ENCODE data around the gene GALNTL6. TPM values are rescaled to one million over a fixed set of nuclear protein-coding genes. Genes with fewer than 3 reads are reported as not detected.

GALNTL6 gene
- total RNA-seq, 6 donors from 2014 or later = 0.26 to 18.9 TPM; not detected in 4

DNA sequence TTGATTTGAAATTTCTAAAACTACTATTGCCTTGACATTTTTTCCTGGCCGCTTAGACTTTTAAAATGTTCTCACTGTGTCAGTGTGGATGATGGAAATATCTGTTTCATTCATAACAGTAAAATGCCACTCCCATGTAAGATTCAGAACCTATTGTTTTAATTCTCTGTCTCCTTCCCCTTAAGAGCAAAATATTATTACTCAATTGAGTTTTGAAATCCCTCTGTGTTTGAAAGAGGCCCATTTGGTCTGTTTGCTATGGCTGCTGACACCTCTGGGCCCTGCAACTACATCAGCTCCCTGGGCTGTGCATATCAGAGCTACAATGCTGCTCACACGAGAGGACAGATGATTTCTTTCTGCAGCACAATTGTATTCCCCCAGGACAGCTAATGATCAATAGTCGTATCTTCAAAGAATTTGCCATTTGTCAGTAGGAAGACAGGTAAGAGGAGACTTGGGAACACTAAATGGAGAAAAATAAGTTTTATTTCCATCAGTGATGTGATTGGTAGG is 967.4 kb downstream of the GALNTL6 start:
- Histone ChIP-seq H3K9me3 (no peaks in the 10 kb centered on the region), H3K27me3 (no peaks in the 10 kb centered on the region), H3K27ac (no peak overlapping the region), H3K36me3 (no peaks in the 10 kb centered on the region), H3K4me1 (no peaks in the 10 kb centered on the region), H3K4me3 (no peak overlapping the region)
- WGBS, 2 donors = 42 to 52% methylated on average over 3 of the region's 3 CpGs
- DNase-seq (no peak), ATAC-seq (ENCODE audit: low FRiP score in 2 of 2) (no peak)
- TF ChIP-seq EP300 (IDR thresholded peaks at IDR 0.05) = no peak
- no peak for TF ChIP-seq POLR2AphosphoS5 (IDR thresholded peaks at IDR 0.05)
- no peak for TF ChIP-seq CTCF (IDR thresholded peaks at IDR 0.05)

GRCh38 chr4:172785613-172786012 is 972.4 kb downstream of the GALNTL6 start:
- no peak overlapping the region for H3K4me3 ChIP-seq
- WGBS, 2 donors = 70 to 71% methylated on average over 1 of the region's 1 CpG
- no peaks in the 10 kb centered on the region for H3K27me3 ChIP-seq
- no peaks in the 10 kb centered on the region for H3K9me3 ChIP-seq
- no peak overlapping the region for H3K27ac ChIP-seq
- peaks cover 0 to 3% (median 0%) of the 10 kb centered on the region in 4 donors for H3K4me1 ChIP-seq
- ATAC-seq (ENCODE audit: low FRiP score in 2 of 2) (no peak), DNase-seq (no peak)
- H3K36me3 ChIP-seq = no peaks in the 10 kb centered on the region
- TF ChIP-seq CTCF (IDR thresholded peaks at IDR 0.05) = no peak
- no peak for TF ChIP-seq EP300 (IDR thresholded peaks at IDR 0.05)
- no peak for TF ChIP-seq POLR2A (IDR thresholded peaks at IDR 0.05)
- no peak for TF ChIP-seq POLR2AphosphoS5 (IDR thresholded peaks at IDR 0.05)

DNA sequence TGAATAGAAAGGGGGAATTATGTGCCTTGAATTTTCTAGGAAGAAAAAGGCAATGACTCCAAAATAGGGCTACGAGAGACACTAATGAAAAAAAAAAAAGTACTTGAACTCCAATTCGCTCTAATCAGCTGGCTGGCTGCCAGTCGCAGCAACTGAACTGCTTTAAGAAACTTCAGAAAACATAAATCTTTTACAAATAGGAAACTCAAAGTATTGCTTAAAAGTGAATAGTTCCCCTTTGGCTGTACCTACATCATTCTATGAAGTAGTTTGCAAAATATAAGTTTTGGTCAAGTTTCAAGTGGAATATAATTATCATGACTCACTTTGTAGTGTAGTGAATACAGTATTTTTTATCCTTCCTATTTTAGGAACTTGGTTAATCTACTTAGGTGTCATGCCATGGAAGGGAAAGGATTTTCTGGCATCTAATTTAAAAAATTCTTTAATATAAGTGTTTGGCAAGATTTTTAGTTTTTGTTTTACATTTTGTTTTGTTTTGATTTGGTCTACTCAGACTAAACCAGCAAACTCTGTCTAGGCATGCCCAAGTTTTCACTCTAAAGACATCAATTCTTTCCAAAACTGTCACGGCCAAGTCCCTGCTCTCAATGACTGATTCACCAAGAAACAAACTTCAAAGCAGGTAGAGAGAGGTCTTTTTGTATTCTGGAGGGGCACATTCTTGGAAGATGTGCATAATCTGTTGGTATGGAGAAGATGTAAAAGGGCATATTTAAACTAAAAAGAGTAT is 973.0 kb downstream of the GALNTL6 start:
- H3K4me1 ChIP-seq = peaks cover 0 to 3% (median 0%) of the 10 kb centered on the region in 4 donors
- peak in 1 of 2 donors; percentile 29 for ATAC-seq (ENCODE audit: low FRiP score in 2 of 2)
- no peak for TF ChIP-seq POLR2AphosphoS5 (IDR thresholded peaks at IDR 0.05)
- no peak for TF ChIP-seq CTCF (IDR thresholded peaks at IDR 0.05)
- TF ChIP-seq EP300 (IDR thresholded peaks at IDR 0.05) = no peak
- TF ChIP-seq POLR2A (IDR thresholded peaks at IDR 0.05) = no peak
- H3K4me3 ChIP-seq = no peak overlapping the region
- H3K27me3 ChIP-seq = no peaks in the 10 kb centered on the region
- no peaks in the 10 kb centered on the region for H3K36me3 ChIP-seq
- H3K9me3 ChIP-seq = no peaks in the 10 kb centered on the region
- H3K27ac ChIP-seq = no peak overlapping the region
- peak in 1 of 2 donors; percentile 34 for DNase-seq
- 26% methylated on average over 4 of the region's 4 CpGs for WGBS, 2 donors

DNA sequence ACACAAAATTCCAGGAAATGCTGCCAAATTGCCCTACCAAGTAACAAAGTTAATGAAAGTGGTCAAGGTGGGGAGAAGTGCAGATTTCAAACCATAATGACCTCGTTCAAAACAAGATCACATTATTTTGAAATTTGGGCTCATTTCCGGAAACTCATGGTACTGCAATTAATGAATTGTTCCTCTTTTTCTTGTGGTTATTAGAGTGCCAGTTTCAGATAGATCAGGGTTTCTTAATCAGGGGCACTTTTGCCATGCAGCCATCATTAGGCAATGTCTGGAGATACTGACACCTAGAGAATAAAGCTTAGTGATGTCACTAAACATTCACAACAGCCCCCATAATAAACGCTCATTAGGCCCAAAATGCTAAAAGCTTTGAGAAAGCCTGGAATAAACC is 973.9 kb downstream of the GALNTL6 start:
- ATAC-seq (ENCODE audit: low FRiP score in 2 of 2) = no peak
- H3K9me3 ChIP-seq = no peaks in the 10 kb centered on the region
- no peaks in the 10 kb centered on the region for H3K36me3 ChIP-seq
- H3K27me3 ChIP-seq = no peaks in the 10 kb centered on the region
- no peak overlapping the region for H3K27ac ChIP-seq
- peaks cover 0 to 3% (median 0%) of the 10 kb centered on the region in 4 donors for H3K4me1 ChIP-seq
- TF ChIP-seq CTCF (IDR thresholded peaks at IDR 0.05) (no peak), EP300 (IDR thresholded peaks at IDR 0.05) (no peak), POLR2A (IDR thresholded peaks at IDR 0.05) (no peak), POLR2AphosphoS5 (IDR thresholded peaks at IDR 0.05) (no peak)
- no peak for DNase-seq
- 39 to 67% methylated on average over 3 of the region's 3 CpGs for WGBS, 2 donors
- H3K4me3 ChIP-seq = no peak overlapping the region

DNA sequence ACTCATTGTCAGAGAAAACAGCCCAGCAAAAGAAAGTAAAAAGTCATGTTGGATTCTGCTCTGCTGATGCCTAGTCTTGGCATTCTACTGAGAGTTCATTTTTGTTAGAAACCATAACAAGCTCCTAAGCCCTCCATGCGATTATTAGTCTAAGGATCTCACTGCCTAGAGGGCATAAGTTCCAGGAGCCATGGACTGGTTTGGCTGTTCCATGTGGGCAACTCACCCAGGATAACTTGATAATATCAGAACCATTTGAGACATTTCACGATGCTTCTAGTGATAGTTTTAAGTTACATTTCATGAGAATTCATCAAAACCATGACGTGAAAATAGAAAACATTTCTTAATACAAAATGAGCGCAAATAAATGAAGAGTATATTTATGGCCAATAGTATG is 978.6 kb downstream of the GALNTL6 start:
- TF ChIP-seq POLR2AphosphoS5 (IDR thresholded peaks at IDR 0.05) (no peak), POLR2A (IDR thresholded peaks at IDR 0.05) (no peak), CTCF (IDR thresholded peaks at IDR 0.05) (no peak), EP300 (IDR thresholded peaks at IDR 0.05) (no peak)
- no peak overlapping the region for H3K27ac ChIP-seq
- H3K4me1 ChIP-seq = no peaks in the 10 kb centered on the region
- ATAC-seq (ENCODE audit: low FRiP score in 2 of 2) (no peak), DNase-seq (no peak)
- no peak overlapping the region for H3K4me3 ChIP-seq
- 90 to 93% methylated on average over 4 of the region's 4 CpGs for WGBS, 2 donors
- H3K27me3 ChIP-seq = no peaks in the 10 kb centered on the region
- H3K9me3 ChIP-seq = no peaks in the 10 kb centered on the region
- H3K36me3 ChIP-seq = no peaks in the 10 kb centered on the region
